Esophagus squamous epithelium (tissue), 5 donors: ENCODE data around the gene COL23A1. TPM values are rescaled to one million over a fixed set of nuclear protein-coding genes. Genes with fewer than 3 reads are reported as not detected.

ENCODE experiments used
- DNase-seq: peaks from one replicate; lab custom pipeline; 2025; lab: John Stamatoyannopoulos, UW
- H3K27ac ChIP-seq, 4 donors: fragments of 200-600 bp; sonication (generic); one replicate each; pipeline ENCODE4 v1.5.1; 2016 to 2019; ENCODE audit warnings: mild to moderate bottlenecking in 1 of 4
- H3K27me3 ChIP-seq, 4 donors: fragments of 200-600 bp; sonication (generic); 1 replicate in 3 of 4; 2 replicates in 1 of 4; pipeline versions ENCODE4 v1.5.1 to v1.6.0; 2017 to 2021; ENCODE audit warnings: antibody characterized with exemption in 1 of 4
- H3K36me3 ChIP-seq, 3 donors: fragments of 200-600 bp; sonication (generic); one replicate each; pipeline ENCODE4 v1.5.1; 2016 to 2019
- H3K4me1 ChIP-seq, 3 donors: fragments of 200-600 bp; sonication (generic); one replicate each; pipeline ENCODE4 v1.5.1; 2017 to 2019
- H3K4me3 ChIP-seq, 4 donors: fragments of 200-600 bp; sonication (generic); 1 replicate in 3 of 4; 2 replicates in 1 of 4; pipeline ENCODE4 v1.5.1; 2016 to 2019; ENCODE audit warnings: mild to moderate bottlenecking in 2 of 4, moderate library complexity in 1 of 4
- H3K9me3 ChIP-seq, 3 donors: fragments of 200-600 bp; sonication (generic); one replicate each; pipeline ENCODE4 v1.5.1; 2016 to 2019
- CTCF ChIP-seq, 6 experiments: fragments of 450-650 bp in 4 of 6; fragments of 200-600 bp in 2 of 6; sonication (generic) in 2 of 6; IDR thresholded peaks; one replicate each; pipeline ENCODE4 v1.5.1; 2016 to 2019; ENCODE audit warnings: antibody characterized with exemption in 6 of 6, mild to moderate bottlenecking in 4 of 6, moderate library complexity in 4 of 6
- POLR2A ChIP-seq, 4 donors: fragments of 450-650 bp; IDR thresholded peaks; one replicate each; pipeline ENCODE4 v1.6.1; 2017; ENCODE audit warnings: antibody characterized with exemption in 4 of 4, mild to moderate bottlenecking in 4 of 4, moderate library complexity in 3 of 4
- WGBS, 2 donors: methylation state at CpG; one replicate each; pipeline ENCODE4 v1.1.5; 2018; 5-methylcytosine and 5-hydroxymethylcytosine counted together
- intact Hi-C: fragments of 100-400 bp; cut with DNase I; formaldehyde crosslinking; loops from one replicate; pipeline ENCODE4 v1.15.0; 2022
- total RNA-seq, 4 donors: library from RNA; depleted of rRNA; stranded (reverse); fragments of >200 nt; gene quantifications; one replicate each; pipeline ENCODE4 v1.1.0, GENCODE V29; 2016
- donor health status: DM: yes; HTN: yes; CAD: no.

COL23A1 gene
- total RNA-seq, 4 donors from 2014 or later, result 0.41 to 1.5 (median 0.44) TPM; not detected in 1

GRCh38 chr5:178212241-178213002 lies 377.8 kb downstream of the COL23A1 start:
- peaks cover 3 to 35% (median 7%) of the 10 kb centered on the region in 3 donors for H3K4me1 ChIP-seq
- no peak overlapping the region for H3K27ac ChIP-seq
- H3K36me3 ChIP-seq, result peaks cover 69 to 100% (median 72%) of the 10 kb centered on the region in 3 donors
- H3K27me3 ChIP-seq, result no peaks in the 10 kb centered on the region
- no peak for TF ChIP-seq POLR2A (IDR thresholded peaks at IDR 0.05)
- TF ChIP-seq CTCF (IDR thresholded peaks at IDR 0.05), result no peak
- intact Hi-C loops, result no loop called here
- DNase-seq, result no peak
- no peaks in the 10 kb centered on the region for H3K9me3 ChIP-seq
- WGBS, 2 donors, result 76 to 92% methylated on average over 3 of the region's 3 CpGs
- no peak overlapping the region for H3K4me3 ChIP-seq

- H3K4me1 ChIP-seq, result peaks cover 13 to 46% (median 18%) of the 10 kb centered on the region in 3 donors
- no peaks in the 10 kb centered on the region for H3K9me3 ChIP-seq
- H3K27ac ChIP-seq, result no peak overlapping the region
- DNase-seq, result no peak
- intact Hi-C loops, result no loop called here
- TF ChIP-seq POLR2A (IDR thresholded peaks at IDR 0.05), result no peak
- TF ChIP-seq CTCF (IDR thresholded peaks at IDR 0.05), result no peak
- H3K4me3 ChIP-seq, result no peak overlapping the region
- 58 to 59% methylated on average over 5 to 8 of the region's 8 CpGs for WGBS, 2 donors
- H3K36me3 ChIP-seq, result peaks cover 62 to 100% (median 81%) of the 10 kb centered on the region in 3 donors
- no peaks in the 10 kb centered on the region for H3K27me3 ChIP-seq
Observed at GRCh38 chr5:178211095-178212048, 378.8 kb downstream of the COL23A1 start.

GRCh38 chr5:178210686-178211085 lies 379.5 kb downstream of the COL23A1 start:
- Histone ChIP-seq H3K27me3 (no peaks in the 10 kb centered on the region), H3K4me3 (no peak overlapping the region), H3K9me3 (no peaks in the 10 kb centered on the region), H3K27ac (no peak overlapping the region), H3K4me1 (peaks cover 20 to 49% (median 25%) of the 10 kb centered on the region in 3 donors), H3K36me3 (peaks cover 57 to 93% (median 76%) of the 10 kb centered on the region in 3 donors)
- no peak for DNase-seq
- intact Hi-C loops, result no loop called here
- 88% methylated on average over 5 of the region's 5 CpGs for WGBS, 2 donors
- TF ChIP-seq CTCF (IDR thresholded peaks at IDR 0.05) (no peak), POLR2A (IDR thresholded peaks at IDR 0.05) (no peak)

DNA sequence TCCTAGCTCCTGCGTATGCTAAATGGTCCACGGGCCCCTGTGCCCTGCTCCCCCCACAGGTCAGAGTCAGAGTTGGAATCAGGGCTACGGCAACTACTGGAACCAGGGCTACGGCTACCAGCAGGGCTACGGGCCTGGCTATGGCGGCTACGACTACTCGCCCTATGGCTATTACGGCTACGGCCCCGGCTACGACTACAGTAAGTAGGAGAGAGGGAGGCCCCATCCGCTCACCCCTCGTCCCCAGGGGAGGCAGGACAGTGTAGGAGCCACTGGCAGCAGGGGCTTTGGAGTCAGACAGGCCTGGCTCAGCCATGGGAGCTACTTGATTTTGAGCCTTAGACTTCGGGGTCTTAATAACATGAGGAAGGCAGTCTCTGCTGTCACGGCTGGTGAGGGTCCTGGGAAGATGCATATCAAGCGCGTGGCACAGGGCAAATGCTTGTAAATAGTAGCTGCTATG lies 380.1 kb downstream of the COL23A1 start:
- no peak for DNase-seq
- WGBS, 2 donors, result 83 to 98% methylated on average over 4 to 8 of the region's 18 CpGs
- Histone ChIP-seq H3K36me3 (peaks cover 51 to 88% (median 71%) of the 10 kb centered on the region in 3 donors), H3K4me3 (no peak overlapping the region), H3K27me3 (no peaks in the 10 kb centered on the region), H3K4me1 (peaks cover 19 to 47% (median 25%) of the 10 kb centered on the region in 3 donors), H3K27ac (no peak overlapping the region), H3K9me3 (no peaks in the 10 kb centered on the region)
- TF ChIP-seq CTCF (IDR thresholded peaks at IDR 0.05) (no peak), POLR2A (IDR thresholded peaks at IDR 0.05) (no peak)
- intact Hi-C loops, result no loop called here
